HepG2 (cell line): ENCODE measurements around the gene PFKP. TPM values are rescaled to one million over a fixed set of nuclear protein-coding genes. Genes with fewer than 3 reads are reported as not detected.

Experiments
- ATAC-seq: fragments of 200-7000 bp; cut with Tn5 transposase; 3 replicates; pipeline ENCODE4 v1.9.1; 2020; ENCODE audit warnings: mild to moderate bottlenecking, moderate library complexity
- BruUV-seq: library from RNA; stranded (reverse); fragments of 400-500 nt; replicated peaks from 2 replicates; lab custom pipeline; 2021; lab: Mats Ljungman, UMichigan
- CTCF ChIA-PET: fragments of 300-600 bp; formaldehyde crosslinking; extraction: SDS; loops from one replicate; lab custom pipeline; 2021; ENCODE audit warnings: low total read pairs, inconsistent platforms, low intra/inter-chr PET ratio; lab: Yijun Ruan, JAX
- POLR2A ChIA-PET: fragments of 350-600 bp; sonication (Branson Sonifier 250); formaldehyde crosslinking; loops from one replicate; lab custom pipeline; 2020; ENCODE audit warnings: antibody characterized with exemption, inconsistent platforms; lab: Yijun Ruan, JAX
- DNase-seq: peaks from one replicate; pipeline ENCODE4 v3.0.0-alpha.2; 2015; ENCODE audit warnings: low spot score
- FAIRE-seq: peaks from 3 replicates; lab custom pipeline; 2011; peaks lifted over from hg19 to GRCh38; lab: Jason Lieb, UNC
- H2AFZ ChIP-seq: one replicate; pipeline ENCODE4 v1.6.1; 2011; ENCODE audit warnings: low read length, inconsistent platforms
- H3K27ac ChIP-seq: fragments of 300-600 bp; 3 replicates; pipeline ENCODE4 v1.8.0; 2011; ENCODE audit warnings: mixed run types, mild to moderate bottlenecking, mixed read lengths, low read length, inconsistent platforms; ENCODE audit not compliant: insufficient read depth; ENCODE audit errors: extremely low read length
- H3K27me3 ChIP-seq, 2 experiments: fragments of 200-600 bp in 1 of 2; 2 replicates in 1 of 2; 3 replicates in 1 of 2; pipeline versions ENCODE4 v1.6.0 to v1.8.0; 2011; ENCODE audit warnings: low read length in 2 of 2, mild to moderate bottlenecking in 2 of 2, moderate library complexity in 2 of 2, inconsistent platforms in 1 of 2; ENCODE audit not compliant: insufficient read depth in 2 of 2, control insufficient read depth in 1 of 2
- H3K36me3 ChIP-seq, 2 experiments: fragments of 200-600 bp in 1 of 2; replicated peaks in 1 of 2; 2 replicates in 1 of 2; 3 replicates in 1 of 2; pipeline versions ENCODE4 v1.5.1 to v1.8.0; 2011; ENCODE audit warnings: low read length in 2 of 2, inconsistent platforms in 1 of 2; ENCODE audit not compliant: insufficient read depth in 2 of 2, control insufficient read depth in 1 of 2
- H3K4me1 ChIP-seq: 2 replicates; pipeline ENCODE4 v1.5.1; 2012; ENCODE audit warnings: low read length, inconsistent platforms; ENCODE audit not compliant: insufficient read depth
- H3K4me2 ChIP-seq: 2 replicates; pipeline ENCODE4 v1.6.0; 2011; ENCODE audit warnings: low read depth, low read length, inconsistent platforms
- H3K4me3 ChIP-seq, 3 experiments: fragments of 200-600 bp in 1 of 3; sonication (generic), shearing (Covaris generic) in 1 of 3; replicated peaks in 1 of 3; 2 replicates each; pipeline ENCODE4 v1.5.1; 2011 to 2016; ENCODE audit warnings: low read length in 3 of 3, inconsistent platforms in 2 of 3, low read depth in 2 of 3, mild to moderate bottlenecking in 2 of 3, control low read depth in 1 of 3, mixed read lengths in 1 of 3; ENCODE audit not compliant: insufficient read depth in 1 of 3
- H3K79me2 ChIP-seq: one replicate; pipeline ENCODE4 v1.6.1; 2011; ENCODE audit warnings: low read length, inconsistent platforms; ENCODE audit not compliant: insufficient read depth
- H3K9ac ChIP-seq: 2 replicates; pipeline ENCODE4 v1.6.0; 2011; ENCODE audit warnings: mild to moderate bottlenecking, low read depth, low read length, inconsistent platforms; ENCODE audit not compliant: insufficient read depth
- H3K9me3 ChIP-seq: 2 replicates; pipeline ENCODE4 v1.5.1; 2012; ENCODE audit warnings: mild to moderate bottlenecking, low read length
- H4K20me1 ChIP-seq: 2 replicates; pipeline ENCODE4 v1.6.0; 2011; ENCODE audit warnings: inconsistent platforms, mild to moderate bottlenecking, low read length, moderate library complexity; ENCODE audit not compliant: insufficient read depth
- CEBPG ChIP-seq: IDR thresholded peaks from 2 replicates; pipeline ENCODE4 v1.6.1; 2016
- FOXP1 ChIP-seq, 2 experiments: fragments of 450-650 bp in 1 of 2; IDR thresholded peaks; 2 replicates each; pipeline ENCODE4 v1.6.1; 2017 to 2018; ENCODE audit warnings: antibody characterized with exemption in 1 of 2
- GATAD2A ChIP-seq: IDR thresholded peaks from 2 replicates; pipeline ENCODE4 v1.6.1; 2016
- GLI4 ChIP-seq: sonication (generic); formaldehyde crosslinking; IDR thresholded peaks from 2 replicates; pipeline ENCODE4 v1.5.1; 2020; ENCODE audit warnings: missing genetic modification reagents, mild to moderate bottlenecking, moderate library complexity, borderline replicate concordance
- MBD4 ChIP-seq: IDR thresholded peaks from 2 replicates; pipeline ENCODE4 v1.6.1; 2012; ENCODE audit warnings: low read length, inconsistent platforms, borderline replicate concordance
- MYPOP ChIP-seq: sonication (generic); formaldehyde crosslinking; IDR thresholded peaks from 2 replicates; pipeline ENCODE4 v1.8.1; 2023; ENCODE audit warnings: mild to moderate bottlenecking, moderate library complexity, missing genetic modification reagents
- PAF1 ChIP-seq: IDR thresholded peaks from 2 replicates; pipeline ENCODE4 v1.6.1; 2016; ENCODE audit warnings: missing genetic modification reagents, missing compliant biosample characterization
- ZNF101 ChIP-seq: sonication (generic); formaldehyde crosslinking; IDR thresholded peaks from 2 replicates; pipeline ENCODE4 v1.4.0; 2020; ENCODE audit warnings: mild to moderate bottlenecking, low read depth, missing genetic modification reagents, borderline replicate concordance
- ZNF652 ChIP-seq: IDR thresholded peaks from 2 replicates; pipeline ENCODE4 v1.6.1; 2016; ENCODE audit warnings: low read depth, borderline replicate concordance
- ZNF709 ChIP-seq: sonication (generic); formaldehyde crosslinking; IDR thresholded peaks from 2 replicates; pipeline ENCODE4 v1.5.0; 2020; ENCODE audit warnings: mild to moderate bottlenecking, missing genetic modification reagents
- WGBS: methylation state at CpG from one replicate; pipeline ENCODE4 v1.1.6; 2017; ENCODE audit warnings: low lambda C conversion rate; 5-methylcytosine and 5-hydroxymethylcytosine counted together
- in situ Hi-C: cut with HindIII; loops from 2 replicates; pipeline ENCODE4 v1.10.0; 2017; ENCODE audit warnings: low pct_unique_long_range_greater_than_20kb; ENCODE audit not compliant: extremely low pct_ligation_motif_present
- intact Hi-C: fragments of 100-400 bp; cut with micrococcal nuclease; formaldehyde crosslinking; loops from one replicate; pipeline ENCODE4 v1.10.0; 2022; ENCODE audit not compliant: unreplicated experiment
- polyA plus RNA-seq, 8 experiments: library from polyadenylated mRNA; depleted of rRNA in 3 of 8; stranded (reverse) in 7 of 8; unstranded in 1 of 8; fragments of >200 nt; fragmentation: Illumina TruSeq in 4 of 8; extraction: Trizol in 4 of 8; gene quantifications; 2 replicates each; pipeline versions ENCODE4 v1.2.1 to v1.2.3, GENCODE V29; 2011 to 2016; ENCODE audit warnings: low read depth in 4 of 8, missing spikeins in 1 of 8, mixed read lengths in 1 of 8; ENCODE audit not compliant: insufficient read depth in 1 of 8
- total RNA-seq, 5 experiments: library from RNA; depleted of rRNA; stranded (reverse); fragments of >200 nt; fragmentation: Illumina TruSeq; extraction: Trizol; gene quantifications; 2 replicates each; pipeline ENCODE4 v1.2.3, GENCODE V29; 2016; ENCODE audit warnings: low read depth in 1 of 5
- TF ChIP-seq, protein P1 (sequence below): sonication (generic); formaldehyde crosslinking; IDR thresholded peaks from 2 replicates; pipeline ENCODE4 v1.5.1; 2020; ENCODE audit warnings: mild to moderate bottlenecking, missing genetic modification reagents, borderline replicate concordance
- TF ChIP-seq, protein P2 (sequence below): sonication (generic); formaldehyde crosslinking; IDR thresholded peaks from 2 replicates; pipeline ENCODE4 v1.4.0; 2020; ENCODE audit warnings: low read depth, missing genetic modification reagents

The PFKP gene
- total and polyA plus RNA-seq, 2 of the 13 experiments (the other 11 are each of a cell fraction or from before 2014, with no cell fraction given) = 0.80 to 2.4 TPM

DNA sequence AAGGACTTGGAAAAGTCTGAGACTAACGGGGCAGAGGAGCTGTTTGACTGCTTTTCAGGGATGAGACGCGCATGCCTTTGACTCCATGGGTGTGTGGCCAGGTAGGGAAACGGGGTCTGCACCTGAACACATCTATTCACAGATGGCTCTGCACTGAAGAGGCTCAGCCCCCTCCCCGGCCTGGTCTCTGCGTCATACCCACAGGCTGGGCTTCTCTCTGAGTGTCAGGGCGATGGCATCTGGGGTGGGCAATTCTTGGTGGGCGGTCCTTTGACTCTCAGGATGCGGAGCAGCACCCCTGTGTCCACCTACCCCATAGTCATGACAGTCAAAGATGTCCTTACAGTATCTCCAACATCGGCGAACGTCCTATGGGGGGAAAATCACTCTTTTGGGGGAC lies 23.0 kb downstream of the PFKP start:
- no peaks in the 10 kb centered on the region for H4K20me1 ChIP-seq
- no peak overlapping the region for H2AFZ ChIP-seq
- WGBS = 90% methylated on average over 7 of the region's 12 CpGs
- H3K27ac ChIP-seq = no peak overlapping the region
- no peak for DNase-seq
- H3K79me2 ChIP-seq = no peaks in the 10 kb centered on the region
- in situ Hi-C loops = no loop called here
- ATAC-seq = no peak
- no peak overlapping the region for H3K4me3 ChIP-seq
- TF ChIP-seq PAF1 (no peak), GLI4 (CRISPR knock-in tag) (no peak), ZNF101 (no peak)
- TF ChIP-seq, protein P1, sequence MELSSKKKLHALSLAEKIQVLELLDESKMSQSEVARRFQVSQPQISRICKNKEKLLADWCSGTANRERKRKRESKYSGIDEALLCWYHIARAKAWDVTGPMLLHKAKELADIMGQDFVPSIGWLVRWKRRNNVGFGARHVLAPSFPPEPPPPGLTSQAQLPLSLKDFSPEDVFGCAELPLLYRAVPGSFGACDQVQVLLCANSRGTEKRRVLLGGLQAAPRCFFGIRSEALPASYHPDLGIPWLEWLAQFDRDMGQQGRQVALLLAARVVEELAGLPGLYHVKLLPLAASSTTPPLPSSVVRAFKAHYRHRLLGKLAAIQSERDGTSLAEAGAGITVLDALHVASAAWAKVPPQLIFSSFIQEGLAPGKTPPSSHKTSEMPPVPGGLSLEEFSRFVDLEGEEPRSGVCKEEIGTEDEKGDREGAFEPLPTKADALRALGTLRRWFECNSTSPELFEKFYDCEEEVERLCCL = no peak
- H3K27me3 ChIP-seq = no peaks in the 10 kb centered on the region; a peak in 1 of 5 replicates
- no peak for FAIRE-seq
- ChIA-PET POLR2A (no interaction called here), CTCF (no interaction called here)
- H3K4me1 ChIP-seq = peaks cover 44% of the 10 kb centered on the region
- H3K36me3 ChIP-seq = no peaks in the 10 kb centered on the region
- H3K9me3 ChIP-seq = no peaks in the 10 kb centered on the region
- H3K4me2 ChIP-seq = no peak overlapping the region
- H3K9ac ChIP-seq = no peak overlapping the region
- intact Hi-C loops = no loop called here
- BruUV-seq = no TSS peak

DNA sequence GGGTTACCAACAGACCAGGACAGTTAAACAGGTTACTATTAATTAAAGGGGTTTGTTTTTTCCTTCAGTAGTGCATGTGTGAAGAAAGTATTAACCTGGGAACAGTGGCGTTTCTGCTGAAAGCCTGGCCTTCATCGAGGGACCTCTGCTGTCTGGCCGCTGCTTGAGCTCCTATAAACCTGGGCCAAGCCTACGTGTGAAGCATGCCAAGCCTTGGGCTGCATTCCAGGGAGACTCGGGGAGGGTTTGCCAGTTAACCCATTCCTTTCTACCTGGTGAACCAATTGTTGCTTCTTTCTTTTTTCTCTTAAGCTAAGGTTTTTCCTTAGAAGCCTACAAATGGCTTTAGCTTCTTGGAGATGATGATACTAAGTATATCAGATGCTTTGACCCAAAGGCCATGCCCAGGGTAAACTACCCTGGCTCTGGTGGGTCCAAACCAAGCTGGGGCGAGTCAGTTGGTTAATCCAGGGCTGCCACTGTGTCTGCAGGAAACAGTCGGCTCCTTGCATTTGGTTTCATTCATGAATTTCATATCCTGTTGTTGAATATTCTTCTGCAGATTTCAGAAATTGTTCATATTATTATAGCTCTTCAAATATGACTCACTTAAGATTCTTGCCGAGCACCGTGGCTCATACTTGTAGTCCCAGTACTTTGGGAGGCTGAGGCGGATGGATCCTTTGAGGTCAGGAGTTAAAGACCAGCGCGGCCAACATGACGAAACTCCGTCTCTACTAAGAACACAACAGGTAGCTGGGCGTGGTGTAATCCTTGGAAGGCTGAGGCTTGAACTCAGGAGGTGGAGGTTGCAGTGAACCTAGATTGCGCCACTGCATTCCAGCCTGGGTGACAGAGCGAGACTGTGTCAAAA lies 23.8 kb downstream of the PFKP start:
- POLR2A ChIA-PET = no interaction called here
- no TSS peak for BruUV-seq
- intact Hi-C loops = no loop called here
- CTCF ChIA-PET = no interaction called here
- Histone ChIP-seq H4K20me1 (no peaks in the 10 kb centered on the region), H3K9me3 (no peaks in the 10 kb centered on the region), H3K4me3 (no peak overlapping the region), H3K79me2 (no peaks in the 10 kb centered on the region), H3K27ac (no peak overlapping the region), H3K27me3 (no peaks in the 10 kb centered on the region; a peak in 1 of 5 replicates), H3K4me2 (peak overlapping the region; percentile 15; the same call in 1 of the 2 replicates), H3K9ac (no peak overlapping the region), H3K4me1 (peaks cover 48% of the 10 kb centered on the region), H3K36me3 (no peaks in the 10 kb centered on the region), H2AFZ (no peak overlapping the region)
- ATAC-seq = peak; percentile 37
- DNase-seq = peak; percentile 55
- in situ Hi-C loops = no loop called here
- FAIRE-seq = no peak
- WGBS = 10% methylated on average over 17 of the region's 17 CpGs
- TF ChIP-seq ZNF652 (CRISPR knock-in tag) = peak; percentile 83
- 0 out of 2 replicates have a peak, but pooled peaks have one; percentile 20 for TF ChIP-seq GATAD2A (CRISPR knock-in tag)
- TF ChIP-seq FOXP1 (IDR thresholded peaks at IDR 0.05) = no peak
- peak; percentile 18; the same call in 1 of the 2 replicates for TF ChIP-seq FOXP1 (CRISPR knock-in tag; IDR thresholded peaks at IDR 0.05)
- TF ChIP-seq, protein P2, sequence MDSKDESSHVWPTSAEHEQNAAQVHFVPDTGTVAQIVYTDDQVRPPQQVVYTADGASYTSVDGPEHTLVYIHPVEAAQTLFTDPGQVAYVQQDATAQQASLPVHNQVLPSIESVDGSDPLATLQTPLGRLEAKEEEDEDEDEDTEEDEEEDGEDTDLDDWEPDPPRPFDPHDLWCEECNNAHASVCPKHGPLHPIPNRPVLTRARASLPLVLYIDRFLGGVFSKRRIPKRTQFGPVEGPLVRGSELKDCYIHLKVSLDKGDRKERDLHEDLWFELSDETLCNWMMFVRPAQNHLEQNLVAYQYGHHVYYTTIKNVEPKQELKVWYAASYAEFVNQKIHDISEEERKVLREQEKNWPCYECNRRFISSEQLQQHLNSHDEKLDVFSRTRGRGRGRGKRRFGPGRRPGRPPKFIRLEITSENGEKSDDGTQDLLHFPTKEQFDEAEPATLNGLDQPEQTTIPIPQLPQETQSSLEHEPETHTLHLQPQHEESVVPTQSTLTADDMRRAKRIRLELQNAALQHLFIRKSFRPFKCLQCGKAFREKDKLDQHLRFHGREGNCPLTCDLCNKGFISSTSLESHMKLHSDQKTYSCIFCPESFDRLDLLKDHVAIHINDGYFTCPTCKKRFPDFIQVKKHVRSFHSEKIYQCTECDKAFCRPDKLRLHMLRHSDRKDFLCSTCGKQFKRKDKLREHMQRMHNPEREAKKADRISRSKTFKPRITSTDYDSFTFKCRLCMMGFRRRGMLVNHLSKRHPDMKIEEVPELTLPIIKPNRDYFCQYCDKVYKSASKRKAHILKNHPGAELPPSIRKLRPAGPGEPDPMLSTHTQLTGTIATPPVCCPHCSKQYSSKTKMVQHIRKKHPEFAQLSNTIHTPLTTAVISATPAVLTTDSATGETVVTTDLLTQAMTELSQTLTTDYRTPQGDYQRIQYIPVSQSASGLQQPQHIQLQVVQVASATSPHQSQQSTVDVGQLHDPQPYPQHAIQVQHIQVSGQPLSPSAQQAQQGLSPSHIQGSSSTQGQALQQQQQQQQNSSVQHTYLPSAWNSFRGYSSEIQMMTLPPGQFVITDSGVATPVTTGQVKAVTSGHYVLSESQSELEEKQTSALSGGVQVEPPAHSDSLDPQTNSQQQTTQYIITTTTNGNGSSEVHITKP (CRISPR knock-in tag) = no peak
- no peak for TF ChIP-seq MBD4
- no peak for TF ChIP-seq MYPOP (CRISPR knock-in tag)
- peak; percentile 82 for TF ChIP-seq CEBPG (CRISPR knock-in tag)
- no peak for TF ChIP-seq ZNF709
